CD4-positive, alpha-beta T cell (primary cell): ENCODE results near the gene SLC18A2. TPM values are rescaled to one million over a fixed set of nuclear protein-coding genes. Genes with fewer than 3 reads are reported as not detected.

Source experiments
- ATAC-seq: fragments of 200-7000 bp; cut with Tn5 transposase; one replicate; pipeline ENCODE4 v1.10.0; 2022; ENCODE audit warnings: mild to moderate bottlenecking; ENCODE audit not compliant: poor library complexity
- CTCF ChIA-PET: fragments of 350-600 bp; sonication (Branson Sonifier 250); formaldehyde crosslinking; loops from one replicate; lab custom pipeline; 2021; ENCODE audit warnings: antibody characterized with exemption, inconsistent platforms; lab: Charles Lee
- POLR2A ChIA-PET: fragments of 350-600 bp; sonication (Branson Sonifier 250); formaldehyde crosslinking; loops from one replicate; lab custom pipeline; 2021; ENCODE audit warnings: antibody characterized with exemption, inconsistent platforms; lab: Charles Lee
- DNase-seq, 14 experiments: peaks; one replicate each; pipeline ENCODE4 v3.0.0-alpha.2; 2013 to 2020; ENCODE audit warnings: mixed read lengths in 2 of 14
- H3K27ac ChIP-seq, 2 donors: one replicate each; pipeline versions ENCODE4 v1.5.1 to v1.7.0; 2013; ENCODE audit warnings: low read length in 2 of 2, low read depth in 1 of 2, mild to moderate bottlenecking in 1 of 2
- H3K27me3 ChIP-seq, 2 experiments: 1 replicate in 1 of 2; 2 replicates in 1 of 2; pipeline versions ENCODE4 v1.6.1 to v1.7.0; 2013; ENCODE audit warnings: low read length in 2 of 2, control low read depth in 1 of 2, mild to moderate bottlenecking in 1 of 2, moderate library complexity in 1 of 2; ENCODE audit not compliant: insufficient read depth in 2 of 2, control insufficient read depth in 1 of 2
- H3K36me3 ChIP-seq: one replicate; pipeline ENCODE4 v1.6.1; 2013; ENCODE audit warnings: low read length, control low read depth; ENCODE audit not compliant: insufficient read depth
- H3K4me1 ChIP-seq: one replicate; pipeline ENCODE4 v1.6.1; 2013; ENCODE audit warnings: low read length, control low read depth; ENCODE audit not compliant: insufficient read depth
- H3K4me3 ChIP-seq: one replicate; pipeline ENCODE4 v1.5.1; 2013; ENCODE audit warnings: mild to moderate bottlenecking, low read length, moderate library complexity
- H3K9me3 ChIP-seq, 2 experiments: 1 replicate in 1 of 2; 2 replicates in 1 of 2; pipeline versions ENCODE4 v1.6.1 to v1.7.0; 2013; ENCODE audit warnings: low read length in 2 of 2, mild to moderate bottlenecking in 2 of 2, control low read depth in 1 of 2, moderate library complexity in 1 of 2; ENCODE audit not compliant: control insufficient read depth in 1 of 2, insufficient read depth in 1 of 2
- H3K27ac Mint-ChIP-seq: one replicate; pipeline ENCODE4 v1.8.0; 2020; ENCODE audit warnings: mixed read lengths
- H3K27me3 Mint-ChIP-seq: one replicate; pipeline ENCODE4 v1.8.0; 2021; ENCODE audit warnings: mixed read lengths
- H3K36me3 Mint-ChIP-seq: one replicate; pipeline ENCODE4 v1.8.0; 2021; ENCODE audit warnings: low read depth, mixed read lengths
- H3K4me1 Mint-ChIP-seq: one replicate; pipeline ENCODE4 v1.8.0; 2021; ENCODE audit warnings: low read depth, mixed read lengths
- H3K4me3 Mint-ChIP-seq: one replicate; pipeline ENCODE4 v1.8.0; 2020; ENCODE audit warnings: mild to moderate bottlenecking, mixed read lengths
- H3K9me3 Mint-ChIP-seq: one replicate; pipeline ENCODE4 v1.8.0; 2020; ENCODE audit warnings: mixed read lengths
- intact Hi-C, 2 experiments: fragments of 100-400 bp; cut with DNase I in 1 of 2; cut with micrococcal nuclease in 1 of 2; formaldehyde crosslinking; loops; one replicate each; pipeline versions ENCODE4 v1.15.1 to v1.9.0; 2023 to 2025; cut with DNase I, micrococcal nuclease
- total RNA-seq, 174 experiments: library from RNA in 2 of 174; stranded (reverse) in 2 of 174; gene quantifications; one replicate each; pipeline ENCODE4 v1.2.3 and lab custom pipeline; 2021 to 2026
- TF ChIP-seq, protein P1 (sequence below): fragments of 200-600 bp; IDR thresholded peaks from one replicate; pipeline ENCODE4 v1.8.0; 2022; ENCODE audit warnings: antibody characterized with exemption, mild to moderate bottlenecking

Gene SLC18A2
- total RNA-seq, 2 experiments from 2014 or later, result 0.92 to 1.2 TPM

DNA sequence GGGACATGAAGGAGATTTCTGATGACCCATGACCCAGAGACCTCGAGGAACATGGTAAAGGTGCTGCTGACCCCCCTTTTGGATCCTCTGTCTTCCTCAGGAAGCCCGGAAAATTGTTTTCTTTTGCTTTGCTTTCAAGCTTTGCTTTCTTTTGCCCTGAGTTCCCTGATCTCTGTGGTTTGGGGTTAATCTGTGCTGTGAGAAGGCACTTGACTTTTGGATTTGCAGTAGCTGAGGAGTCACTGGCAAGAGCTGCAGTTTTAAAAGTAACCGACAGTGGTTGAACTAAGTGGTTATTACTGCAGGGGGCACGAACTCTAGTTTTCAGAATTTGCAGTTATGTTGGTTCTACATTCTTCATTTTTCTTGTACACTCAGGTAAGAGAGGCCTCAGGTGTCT, 81.3 kb downstream of the SLC18A2 start:
- ChIA-PET CTCF (interaction anchor here (1.5 kb wide), 1 partner anchor 106 kb away, joined by 5 read pairs; no protein-coding TSS in a partner anchor), POLR2A (no interaction called here)
- Histone ChIP-seq H3K4me1 (no peaks in the 10 kb centered on the region), H3K9me3 (no peaks in the 10 kb centered on the region), H3K36me3 (peaks cover 15% of the 10 kb centered on the region), H3K4me3 (no peak overlapping the region), H3K27me3 (no peaks in the 10 kb centered on the region), H3K27ac (no peak overlapping the region)
- intact Hi-C loops, result no loop called here
- no peak for ATAC-seq
- Mint-ChIP-seq H3K27ac (no peak overlapping the region), H3K4me1 (peaks cover 12% of the 10 kb centered on the region), H3K36me3 (peaks cover 32% of the 10 kb centered on the region), H3K9me3 (no peaks in the 10 kb centered on the region), H3K27me3 (no peaks in the 10 kb centered on the region), H3K4me3 (no peak overlapping the region)
- DNase-seq, result no peak
- TF ChIP-seq, protein P1, sequence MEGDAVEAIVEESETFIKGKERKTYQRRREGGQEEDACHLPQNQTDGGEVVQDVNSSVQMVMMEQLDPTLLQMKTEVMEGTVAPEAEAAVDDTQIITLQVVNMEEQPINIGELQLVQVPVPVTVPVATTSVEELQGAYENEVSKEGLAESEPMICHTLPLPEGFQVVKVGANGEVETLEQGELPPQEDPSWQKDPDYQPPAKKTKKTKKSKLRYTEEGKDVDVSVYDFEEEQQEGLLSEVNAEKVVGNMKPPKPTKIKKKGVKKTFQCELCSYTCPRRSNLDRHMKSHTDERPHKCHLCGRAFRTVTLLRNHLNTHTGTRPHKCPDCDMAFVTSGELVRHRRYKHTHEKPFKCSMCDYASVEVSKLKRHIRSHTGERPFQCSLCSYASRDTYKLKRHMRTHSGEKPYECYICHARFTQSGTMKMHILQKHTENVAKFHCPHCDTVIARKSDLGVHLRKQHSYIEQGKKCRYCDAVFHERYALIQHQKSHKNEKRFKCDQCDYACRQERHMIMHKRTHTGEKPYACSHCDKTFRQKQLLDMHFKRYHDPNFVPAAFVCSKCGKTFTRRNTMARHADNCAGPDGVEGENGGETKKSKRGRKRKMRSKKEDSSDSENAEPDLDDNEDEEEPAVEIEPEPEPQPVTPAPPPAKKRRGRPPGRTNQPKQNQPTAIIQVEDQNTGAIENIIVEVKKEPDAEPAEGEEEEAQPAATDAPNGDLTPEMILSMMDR, result no peak

DNA sequence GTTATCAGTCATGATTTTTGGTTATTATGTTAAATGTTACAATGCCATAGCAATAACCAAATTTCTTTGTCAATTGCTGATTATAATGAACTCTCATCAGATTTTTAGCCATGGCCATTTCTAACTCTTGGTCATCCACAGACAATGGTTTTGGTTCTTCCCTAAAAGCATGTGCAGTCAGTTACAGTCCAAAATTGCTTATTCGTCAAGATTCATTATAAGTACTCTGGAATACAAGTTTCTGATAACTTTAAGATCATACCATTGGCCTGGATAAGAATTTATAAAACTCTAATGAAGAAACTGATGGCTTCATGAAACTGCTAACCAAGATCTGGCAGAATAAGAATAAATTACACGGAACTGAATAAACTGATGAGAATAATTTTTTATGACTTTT, 83.5 kb downstream of the SLC18A2 start:
- no peak overlapping the region for H3K27ac Mint-ChIP-seq
- POLR2A ChIA-PET, result no interaction called here
- intact Hi-C loops, result no loop called here

DNA sequence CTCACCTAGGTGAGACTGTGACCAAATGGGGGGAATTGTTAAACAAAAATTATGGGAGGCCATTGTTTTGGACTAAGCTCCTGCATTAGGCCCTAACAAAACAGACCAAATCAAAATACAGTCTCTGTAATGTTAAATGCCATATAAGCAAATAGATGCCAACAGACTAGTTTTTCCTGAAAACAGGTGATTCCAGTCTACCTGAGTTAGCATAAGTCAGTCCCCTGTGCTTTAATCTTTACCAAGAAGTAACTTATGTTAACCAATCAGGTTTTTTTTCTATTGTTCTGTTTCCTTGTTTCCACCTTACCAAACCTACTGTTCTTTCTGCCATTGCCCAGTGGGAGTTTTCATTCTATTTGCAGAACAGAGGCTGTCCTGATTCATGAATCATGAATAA, 86.3 kb downstream of the SLC18A2 start:
- Mint-ChIP-seq H3K4me1 (peaks cover 18% of the 10 kb centered on the region), H3K4me3 (no peak overlapping the region), H3K9me3 (no peaks in the 10 kb centered on the region), H3K27me3 (no peaks in the 10 kb centered on the region), H3K27ac (no peak overlapping the region), H3K36me3 (peaks cover 22% of the 10 kb centered on the region)
- Histone ChIP-seq H3K4me3 (no peak overlapping the region), H3K9me3 (no peaks in the 10 kb centered on the region), H3K36me3 (peaks cover 6% of the 10 kb centered on the region), H3K27ac (no peak overlapping the region), H3K27me3 (no peaks in the 10 kb centered on the region), H3K4me1 (no peaks in the 10 kb centered on the region)
- TF ChIP-seq, protein P1, result no peak
- intact Hi-C loops, result no loop called here
- no peak for ATAC-seq
- ChIA-PET CTCF (no interaction called here), POLR2A (no interaction called here)
- no peak for DNase-seq

More for the DNA sequence above, 83.5 kb downstream of the SLC18A2 start:
- Histone ChIP-seq H3K4me1 (no peaks in the 10 kb centered on the region), H3K4me3 (no peak overlapping the region), H3K27ac (no peak overlapping the region), H3K36me3 (peaks cover 6% of the 10 kb centered on the region), H3K27me3 (no peaks in the 10 kb centered on the region), H3K9me3 (no peaks in the 10 kb centered on the region)
- no peaks in the 10 kb centered on the region for H3K27me3 Mint-ChIP-seq
- peaks cover 12% of the 10 kb centered on the region for H3K36me3 Mint-ChIP-seq
- CTCF ChIA-PET, result interaction anchor here (0.7 kb wide), 2 partner anchors 16 to 1547 kb away, joined by 5 read pairs; no protein-coding TSS in a partner anchor
- TF ChIP-seq, protein P1, result no peak
- peaks cover 12% of the 10 kb centered on the region for H3K4me1 Mint-ChIP-seq
- no peak overlapping the region for H3K4me3 Mint-ChIP-seq
- ATAC-seq (no peak), DNase-seq (no peak)
- H3K9me3 Mint-ChIP-seq, result no peaks in the 10 kb centered on the region

Other genes with a start within 250 kb of the SLC18A2 start
- under 1 TPM; 0.75 to 0.85 TPM for gene SHTN1, start 235.9 kb upstream of the SLC18A2 start, total RNA-seq
- not detected for gene VAX1, start 102.8 kb upstream of the SLC18A2 start, total RNA-seq
- not detected for gene KCNK18, start 43.6 kb upstream of the SLC18A2 start, total RNA-seq
- 10 to 100 TPM; 25.2 to 31.1 TPM for gene PDZD8, start 134.3 kb downstream of the SLC18A2 start, total RNA-seq